HG02642 (cell line): ENCODE data around the gene GUCY1A1.
A peak's percentile ranks its signal among the peaks of the same experiment; 100 is the strongest.

Experiments
- ATAC-seq: cut with Tn5 transposase; IDR thresholded peaks from one replicate; pipeline ENCODE4 v1.9.1; 2021; ENCODE audit warnings: mild to moderate bottlenecking; ENCODE audit not compliant: unreplicated experiment, poor library complexity

Gene GUCY1A1

DNA sequence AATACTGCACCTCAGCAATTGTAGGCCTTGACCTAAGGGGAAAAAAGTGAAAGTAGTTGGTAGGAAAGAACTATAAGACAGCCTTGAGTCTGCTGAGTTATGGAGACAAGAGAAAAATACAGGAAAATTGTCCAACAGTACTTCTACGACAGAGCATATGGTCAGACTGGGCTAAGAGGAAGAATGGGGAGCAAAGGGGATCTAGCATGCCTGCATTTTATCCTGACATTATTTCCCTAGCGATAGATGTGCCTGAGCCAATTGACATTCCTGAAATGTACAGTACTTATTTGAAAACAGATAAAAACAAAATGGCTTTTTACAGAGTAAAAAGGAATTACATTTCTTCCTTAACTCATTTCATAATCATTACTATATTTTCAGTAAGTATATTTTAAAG is 22.2 kb downstream of the GUCY1A1 start:
- ATAC-seq: no peak

DNA sequence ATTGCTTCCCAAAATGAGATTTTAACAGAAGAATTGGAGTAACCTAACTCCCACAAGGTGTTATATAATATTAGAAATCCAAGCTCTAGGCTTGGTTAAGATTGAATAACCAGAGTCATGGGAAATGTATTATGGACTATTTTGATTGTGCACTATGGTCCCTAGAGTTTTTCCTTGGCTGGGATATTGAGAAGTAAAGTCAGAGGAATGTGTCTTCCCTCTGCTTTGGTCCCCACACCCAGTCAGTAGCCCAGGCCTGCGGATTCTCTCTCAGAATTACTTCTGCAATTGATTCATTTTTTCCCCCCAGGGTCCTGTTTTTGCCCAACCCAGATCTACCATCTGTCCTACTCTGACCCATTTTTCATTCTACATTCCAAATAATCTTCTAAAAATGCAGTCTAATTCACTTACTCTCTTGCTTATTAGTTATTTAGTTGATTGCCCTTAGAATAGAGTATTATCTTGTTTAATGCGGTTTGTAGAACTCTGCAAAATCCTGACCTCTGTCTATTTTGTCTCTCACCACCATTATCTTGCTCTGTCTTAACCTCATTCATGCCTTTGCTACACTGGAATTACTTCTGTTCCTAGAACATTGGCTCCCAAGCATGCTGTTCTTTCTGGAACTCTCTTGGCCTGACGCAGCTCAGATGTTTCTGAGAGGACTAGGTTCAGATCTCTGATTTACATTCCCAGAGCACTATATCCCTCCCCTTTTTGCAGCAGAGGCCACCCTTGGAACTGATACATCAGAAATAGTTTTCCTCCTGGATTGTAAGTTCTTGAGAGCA is 23.6 kb downstream of the GUCY1A1 start:
- no peak for ATAC-seq

DNA sequence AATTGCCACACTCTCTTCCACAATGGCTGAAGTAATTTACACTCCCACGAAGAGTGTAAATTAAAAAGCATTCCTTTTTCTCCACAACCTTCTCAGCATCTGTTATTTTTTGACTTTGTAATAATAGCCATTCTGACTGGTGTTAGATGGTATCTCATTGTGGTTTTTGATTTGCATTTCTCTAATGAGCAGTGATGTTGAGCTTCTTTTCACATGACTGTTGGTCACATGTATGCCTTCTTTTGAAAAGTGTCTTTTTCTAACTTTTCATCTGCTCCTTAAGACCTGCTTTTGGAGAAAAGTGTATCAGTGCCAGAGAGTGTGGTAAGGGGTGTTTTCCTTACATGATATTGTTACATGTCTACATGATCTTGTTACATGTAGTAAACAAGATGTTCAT is 25.7 kb downstream of the GUCY1A1 start:
- ATAC-seq: no peak

DNA sequence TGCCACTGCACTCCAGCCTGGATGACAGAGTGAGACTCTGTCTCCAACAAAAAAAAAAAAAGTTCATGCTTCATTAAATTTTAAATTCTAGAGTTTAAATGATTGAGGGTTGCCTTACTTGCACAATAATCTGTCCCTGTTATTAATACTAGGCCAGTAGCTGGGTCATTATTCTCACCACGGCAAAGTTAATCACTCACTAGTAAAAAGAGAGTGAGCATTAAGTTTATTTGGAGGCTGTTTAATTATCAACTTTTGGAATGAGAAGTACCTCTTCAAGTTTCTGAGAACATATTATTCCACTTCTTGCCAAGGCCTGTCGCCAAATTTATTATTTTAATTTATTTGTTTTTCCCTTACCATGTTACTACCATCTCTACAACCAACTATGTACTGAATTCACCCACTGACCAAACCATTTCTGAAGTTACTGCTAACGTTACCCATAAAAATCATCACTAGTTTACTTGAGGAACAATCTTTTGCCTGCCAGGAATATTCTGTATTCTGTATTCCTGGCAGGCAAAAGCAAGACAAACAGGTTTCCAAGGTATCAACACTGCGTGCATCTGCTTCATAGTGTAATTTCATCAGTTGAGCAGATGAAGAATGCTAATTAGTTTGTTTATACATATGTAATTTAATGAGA is 26.5 kb downstream of the GUCY1A1 start:
- no peak for ATAC-seq

DNA sequence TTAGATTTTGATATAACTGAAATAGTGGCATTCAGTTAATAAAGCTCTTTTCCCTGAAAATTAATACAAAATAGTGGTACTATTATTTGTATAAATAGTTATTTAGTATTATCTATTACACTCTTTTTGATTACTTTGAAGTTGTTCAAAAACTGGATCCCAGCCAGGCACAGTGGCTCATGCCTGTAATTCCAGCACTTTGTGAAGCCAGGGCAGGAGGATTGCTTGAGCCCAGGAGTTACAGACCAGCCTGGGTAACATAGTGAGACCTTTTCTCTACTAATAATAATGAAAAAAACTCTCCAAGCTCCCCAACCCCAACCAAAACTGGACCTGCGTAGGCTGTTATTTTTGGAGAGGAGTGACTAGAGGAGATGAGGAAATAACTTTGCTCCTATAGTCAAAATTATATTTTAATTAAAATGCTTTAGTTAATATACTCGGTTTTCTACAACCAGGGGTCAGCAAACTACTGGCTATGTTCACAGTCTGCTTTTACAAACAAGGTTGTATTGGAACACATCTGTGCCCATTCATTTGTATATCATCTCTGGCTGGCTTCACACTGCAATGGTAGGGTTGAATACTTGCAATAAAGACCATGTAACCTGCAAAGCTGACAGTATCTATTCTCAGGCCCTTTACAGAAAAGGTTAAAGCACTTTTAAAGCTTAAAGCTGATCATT is 27.6 kb downstream of the GUCY1A1 start:
- ATAC-seq: no peak

DNA sequence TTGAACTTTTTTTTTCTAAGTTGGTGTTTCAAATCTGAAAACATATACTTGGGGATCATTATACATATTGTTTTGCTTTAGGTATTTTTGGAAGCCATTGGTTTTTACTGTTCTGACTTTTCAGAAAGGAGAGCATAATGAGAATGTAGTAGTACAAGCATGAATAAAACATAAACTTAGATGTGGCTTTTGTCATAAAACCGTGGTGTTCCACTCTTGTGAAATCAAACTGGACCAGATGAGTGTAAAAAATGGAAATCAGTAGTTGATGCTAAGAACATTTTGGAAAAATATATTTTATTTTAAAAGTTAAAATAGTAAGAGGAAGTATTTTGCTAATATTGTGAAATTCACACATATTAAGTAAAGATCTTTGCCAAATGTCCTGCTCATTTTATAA is 29.6 kb downstream of the GUCY1A1 start:
- no peak for ATAC-seq

DNA sequence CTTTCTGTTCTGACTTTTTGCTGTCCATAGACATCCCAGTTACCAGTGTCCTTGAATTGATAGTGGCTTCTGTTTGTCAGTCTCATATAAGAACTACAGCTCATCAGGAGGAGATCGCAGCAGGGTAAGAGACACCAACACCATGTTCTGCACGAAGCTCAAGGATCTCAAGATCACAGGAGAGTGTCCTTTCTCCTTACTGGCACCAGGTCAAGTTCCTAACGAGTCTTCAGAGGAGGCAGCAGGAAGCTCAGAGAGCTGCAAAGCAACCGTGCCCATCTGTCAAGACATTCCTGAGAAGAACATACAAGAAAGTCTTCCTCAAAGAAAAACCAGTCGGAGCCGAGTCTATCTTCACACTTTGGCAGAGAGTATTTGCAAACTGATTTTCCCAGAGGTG is 30.1 kb downstream of the GUCY1A1 start:
- ATAC-seq: no peak

DNA sequence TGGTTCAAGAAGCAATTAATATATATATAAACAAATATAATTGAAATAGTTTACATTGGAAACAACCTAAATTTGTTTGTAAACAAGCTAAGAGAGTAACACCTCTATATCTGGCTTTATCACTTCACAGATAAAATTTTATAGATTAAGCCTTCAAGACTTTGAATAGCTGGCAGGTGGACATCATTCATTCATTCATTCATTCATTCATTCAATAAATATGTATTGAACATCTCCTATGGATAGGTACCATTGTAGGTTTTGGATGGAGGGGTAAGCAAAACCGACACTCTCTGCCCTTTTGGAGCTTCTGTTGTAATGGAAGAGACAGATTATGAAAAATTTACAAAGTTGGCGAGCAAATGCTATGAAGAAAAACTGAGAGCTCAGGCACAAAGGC is 35.2 kb downstream of the GUCY1A1 start:
- ATAC-seq: no peak

DNA sequence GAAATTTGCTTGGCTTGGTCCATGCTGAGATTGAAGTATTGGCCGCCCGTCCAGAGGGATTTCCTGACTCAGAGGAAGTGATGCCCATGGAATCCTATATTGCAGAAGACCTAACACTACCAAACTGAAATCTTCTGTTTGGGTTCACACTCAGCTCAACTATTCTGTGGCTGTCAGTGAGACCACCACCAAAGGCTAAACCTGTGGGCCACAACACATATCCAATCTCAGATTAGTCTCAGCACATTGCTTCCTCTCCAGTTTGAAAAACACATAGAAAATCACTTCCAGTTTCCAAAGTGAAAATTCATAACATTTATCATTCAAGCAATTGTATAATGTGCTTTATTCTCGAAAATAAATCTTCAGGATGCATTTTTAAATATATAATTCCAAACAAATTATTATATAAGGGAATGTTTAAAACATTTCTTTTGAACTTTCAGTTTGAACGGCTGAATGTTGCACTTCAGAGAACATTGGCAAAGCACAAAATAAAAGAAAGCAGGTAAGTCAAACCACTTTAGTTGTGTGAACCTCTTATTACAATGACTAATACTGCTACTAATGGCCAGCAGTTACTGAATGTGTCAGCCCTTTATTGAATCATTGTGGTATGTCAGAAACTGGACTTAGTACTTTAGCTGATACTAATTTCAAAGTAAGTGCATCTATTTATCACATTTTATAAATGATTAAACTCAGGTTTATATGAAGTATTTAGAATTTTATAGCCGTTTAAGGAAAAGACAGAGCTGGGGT is 37.0 kb downstream of the GUCY1A1 start:
- peak; percentile 73 for ATAC-seq

DNA sequence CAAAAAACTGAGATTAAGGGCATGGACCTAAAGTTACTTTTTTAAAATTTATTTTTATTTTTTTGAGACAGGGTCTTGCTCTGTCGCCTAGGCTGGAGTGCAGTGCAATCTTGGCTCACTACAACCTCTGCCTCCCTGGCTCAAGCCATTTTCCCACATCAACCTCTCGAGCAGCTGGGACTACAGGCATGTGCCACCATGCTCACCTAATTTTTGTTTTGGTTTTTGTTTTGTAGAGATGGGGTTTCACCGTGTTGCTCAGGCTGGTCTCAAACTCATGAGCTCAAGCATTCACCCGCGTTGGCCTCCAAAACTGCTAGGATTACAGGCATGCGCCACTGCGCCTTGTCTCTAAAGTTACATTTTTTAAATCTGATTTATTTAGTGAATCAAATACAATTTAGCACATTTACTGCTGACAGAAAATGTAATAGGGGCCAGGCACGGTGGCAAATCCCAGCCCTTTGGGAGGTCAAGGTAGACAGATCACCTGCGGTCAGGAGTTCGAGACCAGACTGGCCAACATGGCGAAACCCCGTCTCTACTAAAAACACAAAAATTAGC is 38.3 kb downstream of the GUCY1A1 start:
- ATAC-seq: no peak

DNA sequence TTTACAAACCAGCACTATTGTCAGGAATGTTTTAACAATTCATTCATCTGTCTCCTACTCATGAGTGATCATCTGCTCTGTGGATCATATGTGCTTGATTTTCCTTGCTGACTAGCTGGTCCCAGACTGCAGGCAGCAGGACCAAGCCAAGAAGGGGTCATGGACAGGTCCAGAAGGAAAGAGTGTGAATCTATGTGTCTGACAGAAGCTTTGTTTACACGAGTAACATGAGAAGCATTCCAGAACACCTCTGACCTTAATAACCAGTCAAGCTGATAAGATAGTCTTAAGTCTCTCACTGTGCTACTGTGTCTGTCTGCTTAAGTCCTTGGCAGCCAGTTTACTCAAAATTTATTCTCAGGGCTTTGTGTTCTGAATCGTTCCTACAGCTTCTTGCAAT is 39.0 kb downstream of the GUCY1A1 start:
- ATAC-seq: no peak

DNA sequence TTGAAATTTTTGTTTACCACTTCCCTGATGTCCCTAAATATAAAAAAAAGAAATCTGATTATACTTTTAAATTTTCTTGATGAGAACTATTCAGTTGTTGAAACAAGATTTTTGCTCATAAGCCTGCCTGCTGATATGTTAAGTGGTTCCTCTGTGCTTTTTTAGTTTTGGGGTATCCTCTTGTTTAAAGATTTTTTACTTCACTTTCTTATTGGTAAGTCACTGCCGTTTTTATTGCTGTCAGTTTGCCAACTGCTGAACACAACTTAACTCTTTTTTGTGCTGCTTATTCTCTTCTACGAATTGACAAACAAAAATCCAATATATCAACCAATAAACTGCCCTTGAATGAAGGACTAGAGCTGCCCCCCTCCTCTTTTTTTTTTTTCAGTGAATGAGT is 39.5 kb downstream of the GUCY1A1 start:
- ATAC-seq: no peak

DNA sequence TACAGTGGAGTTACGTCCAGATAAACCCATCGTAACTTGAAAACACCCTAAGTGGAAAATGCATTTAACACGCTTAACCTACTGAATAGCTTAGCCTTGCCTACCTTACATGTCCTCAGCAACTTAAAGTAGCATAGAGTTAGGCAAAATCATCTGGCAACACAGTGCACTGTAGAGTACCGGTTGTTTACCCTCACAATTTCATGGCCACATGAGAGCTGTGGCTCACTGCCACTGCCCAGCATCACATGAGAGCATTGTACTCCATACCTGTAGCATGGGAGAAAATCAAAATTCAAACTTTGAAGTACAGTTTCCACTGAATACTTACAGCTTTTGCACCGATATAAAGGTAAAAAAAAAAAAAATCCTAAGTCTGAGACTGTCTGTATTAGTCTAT is 40.6 kb downstream of the GUCY1A1 start:
- ATAC-seq: no peak

DNA sequence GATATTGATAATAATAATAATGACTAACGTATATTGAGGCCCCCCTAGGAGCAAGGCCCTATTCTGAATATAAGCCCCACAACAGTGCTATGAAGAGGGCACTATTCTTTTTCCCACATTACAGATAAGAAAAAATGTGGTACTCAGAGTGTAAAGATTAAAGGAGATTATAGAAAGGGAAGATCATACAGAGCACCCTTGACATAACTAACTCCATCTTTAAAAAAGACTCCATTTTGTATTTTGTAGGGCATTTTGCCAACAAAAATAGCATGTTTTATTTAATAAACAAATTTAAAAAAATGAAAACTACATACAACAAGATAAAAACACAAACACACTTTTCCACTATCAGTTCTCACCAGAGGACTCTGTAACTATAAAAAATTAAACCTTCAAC is 42.1 kb downstream of the GUCY1A1 start:
- no peak for ATAC-seq

DNA sequence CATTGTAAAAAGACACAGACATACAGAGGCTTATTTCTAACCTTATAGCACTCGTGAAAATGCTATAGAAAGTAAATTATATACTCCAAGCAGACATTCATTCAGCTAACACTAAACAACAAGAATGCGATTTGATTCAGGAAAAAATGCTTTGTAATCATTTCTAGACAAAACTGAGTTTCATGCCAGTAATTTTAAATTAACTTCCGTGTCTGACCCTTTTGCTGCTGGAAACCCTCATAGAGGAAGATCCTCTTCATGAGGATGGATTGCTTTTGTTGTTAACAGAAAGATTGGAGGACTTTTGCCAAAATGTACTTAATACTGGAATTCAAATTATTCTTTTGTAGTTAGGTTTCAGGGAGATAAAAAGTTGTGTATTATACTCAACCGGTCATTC is 43.3 kb downstream of the GUCY1A1 start:
- ATAC-seq: no peak

DNA sequence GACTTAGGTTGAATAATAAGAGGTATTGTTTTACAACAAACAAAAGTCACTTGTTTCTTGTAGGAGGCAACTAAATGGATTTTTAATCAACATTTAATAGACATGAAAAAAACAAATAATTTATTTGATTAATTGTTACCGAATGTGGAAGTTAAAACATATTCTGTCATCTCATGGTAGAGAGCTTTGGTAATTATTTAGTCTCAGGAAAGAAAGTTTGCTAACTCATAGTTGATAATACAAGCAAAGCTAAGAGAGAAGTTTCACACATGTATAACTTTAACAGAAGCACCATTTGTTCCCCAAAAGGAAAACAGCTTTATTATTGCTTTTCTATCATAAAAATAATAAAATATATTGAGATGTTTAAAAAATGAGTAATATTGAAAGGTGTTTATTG is 44.9 kb downstream of the GUCY1A1 start:
- ATAC-seq: no peak

DNA sequence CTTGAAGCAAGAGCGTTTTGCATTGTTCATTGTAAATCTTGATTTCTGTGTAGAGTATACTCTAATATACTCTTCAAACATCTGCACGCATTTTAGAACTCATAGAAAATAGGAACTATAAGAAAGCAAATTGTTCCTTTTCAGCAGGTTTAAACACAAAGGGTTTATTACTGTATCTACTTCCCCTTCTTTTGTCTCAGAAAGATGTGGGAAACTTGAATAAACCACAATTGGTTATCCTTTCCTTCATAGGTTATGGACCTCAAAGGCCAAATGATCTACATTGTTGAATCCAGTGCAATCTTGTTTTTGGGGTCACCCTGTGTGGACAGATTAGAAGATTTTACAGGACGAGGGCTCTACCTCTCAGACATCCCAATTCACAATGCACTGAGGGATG is 46.2 kb downstream of the GUCY1A1 start:
- ATAC-seq: no peak

DNA sequence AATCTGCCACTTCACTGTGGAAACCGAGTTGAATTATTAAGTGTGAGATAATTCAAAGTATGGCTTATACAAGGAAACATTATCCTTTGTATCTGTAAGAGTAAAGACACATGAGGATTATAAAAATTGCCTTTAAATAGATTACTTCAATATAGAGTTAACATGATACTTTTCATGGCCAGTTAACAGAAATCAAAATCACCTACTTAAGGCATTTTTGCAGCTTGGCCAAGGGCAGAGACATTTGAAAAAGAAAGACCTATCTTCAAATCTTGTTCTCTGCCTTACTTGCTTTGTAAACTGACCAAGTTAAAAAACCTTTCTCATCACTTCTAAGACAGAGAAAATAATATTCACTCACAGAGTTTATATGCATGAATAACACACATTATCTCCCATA is 47.3 kb downstream of the GUCY1A1 start:
- ATAC-seq: no peak

DNA sequence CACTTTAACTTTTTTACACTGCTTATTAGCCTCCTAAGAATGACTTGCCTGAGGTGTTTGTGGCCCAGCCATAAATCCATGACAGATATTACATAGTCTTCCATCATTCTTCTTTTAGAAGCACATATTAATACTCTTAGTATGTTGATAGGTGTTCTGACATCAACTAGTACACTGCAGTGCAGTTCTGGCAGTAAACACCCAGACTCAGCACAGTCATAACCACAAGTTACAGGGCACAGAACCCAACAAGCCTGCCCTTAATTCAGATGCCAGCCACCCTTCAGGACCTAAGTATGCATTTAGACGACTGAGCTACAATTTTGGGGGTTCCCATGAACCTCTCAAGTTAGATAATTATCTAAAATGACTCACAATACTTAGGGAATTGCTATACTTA is 55.7 kb downstream of the GUCY1A1 start:
- ATAC-seq: no peak

DNA sequence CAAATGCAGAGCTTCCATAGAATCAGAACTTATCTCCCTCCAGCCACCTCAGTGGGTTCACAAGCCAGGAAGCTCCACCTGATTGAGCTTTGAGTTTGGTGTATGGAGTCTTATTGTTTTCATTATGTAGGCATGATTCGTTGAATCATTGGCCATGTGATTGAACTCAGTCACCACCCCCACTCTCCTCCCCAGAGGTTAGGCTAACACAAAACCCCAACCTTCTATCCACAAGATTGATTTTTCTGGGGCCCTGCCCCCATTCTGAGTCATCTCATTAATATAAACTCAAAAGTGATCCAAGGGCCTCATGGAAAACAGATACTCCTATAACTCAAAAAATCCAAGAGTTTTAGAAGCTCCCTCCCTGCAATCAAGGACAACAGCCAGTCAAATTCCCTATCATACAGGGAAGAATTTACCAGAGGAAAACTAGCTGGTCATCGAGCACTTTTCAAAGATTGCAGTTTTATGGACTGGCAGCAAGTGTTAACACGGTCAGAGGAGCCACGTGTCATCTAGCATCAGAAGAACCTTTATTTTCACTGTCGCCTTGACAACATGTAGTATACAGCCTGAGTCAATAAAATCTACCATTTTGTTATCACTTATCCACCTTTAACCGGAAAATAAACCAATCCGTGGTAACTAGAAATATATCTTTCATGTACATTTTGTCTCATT is 56.3 kb downstream of the GUCY1A1 start:
- no peak for ATAC-seq
